ENCODE results near the gene PBOV1. TPM values are rescaled to one million over a fixed set of nuclear protein-coding genes. Genes with fewer than 3 reads are reported as not detected.
"Not testable (repeated sequence)": the region's sequence is repeated elsewhere in the genome, so short reads cannot be mapped to it uniquely, and the experiment has no call there.

PBOV1 gene
- total RNA-seq, 1 donor from 2014 or later, result not detected

DNA sequence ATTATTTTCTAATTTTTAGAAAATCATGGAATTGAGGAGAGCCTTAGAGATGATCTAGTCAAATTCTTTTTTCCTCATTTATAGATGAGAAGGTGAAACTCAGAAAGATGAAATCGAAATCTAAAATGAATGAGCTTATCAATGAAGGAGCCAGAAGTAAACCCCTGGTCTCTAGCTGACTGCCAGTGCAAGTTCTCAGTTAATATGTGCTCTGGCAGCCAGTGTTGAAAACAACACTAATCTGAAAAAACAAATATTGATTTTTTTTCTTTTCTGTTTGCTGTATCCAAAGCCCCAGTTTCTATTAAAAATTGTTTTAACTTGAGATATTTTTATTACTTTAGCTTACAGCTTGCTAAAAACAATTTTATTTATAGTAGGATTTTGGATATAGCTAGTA, 21.5 kb upstream of the PBOV1 start:
- DNase-seq (ENCODE audit: low spot score in 2 of 2) (no peak), FAIRE-seq (no peak)

DNA sequence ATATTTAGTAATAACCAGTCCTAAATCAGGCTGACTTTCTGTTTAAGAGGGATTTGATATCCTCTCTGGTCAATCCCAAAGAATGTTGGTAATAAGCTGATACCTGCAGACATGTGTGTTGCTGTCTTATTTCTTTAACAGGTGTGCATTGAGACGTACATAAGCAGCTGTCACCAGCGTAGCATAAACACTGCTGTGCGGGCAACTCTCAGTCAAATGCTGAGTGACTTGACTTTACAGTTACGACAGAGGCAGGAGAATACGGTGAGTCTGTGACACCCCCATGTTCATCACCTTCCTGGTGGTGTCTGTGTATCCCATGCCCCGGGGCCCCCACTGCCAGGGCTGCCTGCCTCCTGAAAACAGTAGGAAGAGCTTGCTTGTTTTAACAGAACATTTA, 20.1 kb upstream of the PBOV1 start:
- FAIRE-seq (no peak), DNase-seq (ENCODE audit: low spot score in 2 of 2) (no peak)

DNA sequence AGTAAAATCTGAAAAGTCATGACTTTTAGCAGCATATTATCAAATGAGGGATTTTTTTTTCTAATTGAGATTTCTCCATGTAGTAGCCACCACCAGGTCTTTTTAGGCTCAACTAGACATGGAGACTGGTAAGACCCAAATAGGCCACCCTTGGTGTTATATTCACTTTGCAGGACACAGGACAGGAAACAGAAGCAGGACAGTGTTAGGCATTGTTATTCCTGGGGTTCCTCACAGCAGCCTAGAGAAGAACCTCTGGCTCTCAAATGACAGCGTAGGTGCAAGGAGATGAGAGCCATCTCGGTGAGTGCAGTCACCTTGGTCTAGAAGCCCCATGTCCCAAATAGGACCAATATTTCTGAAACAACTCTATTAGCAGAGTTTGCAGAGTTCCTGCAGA, 19.2 kb upstream of the PBOV1 start:
- FAIRE-seq (no peak), DNase-seq (ENCODE audit: low spot score in 2 of 2) (no peak)

DNA sequence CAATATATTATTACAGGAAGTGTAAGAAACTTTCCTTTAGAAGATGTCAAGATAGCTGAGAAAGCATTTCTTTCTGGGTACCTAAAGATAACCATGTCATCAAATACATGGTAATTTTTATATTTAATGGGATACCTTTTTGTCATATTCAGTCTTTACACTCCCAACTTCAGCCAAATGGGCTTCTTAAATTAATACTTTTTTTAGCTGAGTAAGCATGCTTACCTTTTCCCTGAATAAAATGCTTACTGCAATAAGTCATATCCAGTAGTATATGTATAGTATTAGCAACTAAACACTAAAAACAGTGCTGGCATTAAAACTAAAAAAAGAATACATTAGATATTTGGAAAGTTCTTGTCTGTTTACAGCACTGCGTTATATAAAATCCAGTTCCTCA, 17.4 kb upstream of the PBOV1 start:
- DNase-seq (ENCODE audit: low spot score in 2 of 2) (no peak), FAIRE-seq (no peak)

DNA sequence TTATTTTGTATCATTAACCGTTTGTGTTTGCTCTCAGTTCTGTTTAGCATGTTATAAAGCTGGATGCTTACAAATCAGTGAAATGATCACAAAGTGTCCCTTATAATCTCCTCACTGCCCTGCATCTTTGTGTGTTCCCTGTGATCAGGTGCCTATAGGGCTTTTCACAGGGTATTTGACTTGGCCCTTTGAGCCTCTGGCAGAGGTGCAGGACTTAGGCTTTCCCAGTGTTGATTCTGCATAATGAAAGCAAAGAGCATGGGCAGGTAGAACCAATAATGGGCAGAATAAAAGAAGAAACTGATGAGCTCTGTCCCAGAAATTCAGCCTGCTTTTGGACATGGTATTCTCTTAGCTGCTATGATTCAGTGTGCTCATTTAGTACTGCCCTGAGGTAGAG, 16.9 kb upstream of the PBOV1 start:
- DNase-seq (ENCODE audit: low spot score in 2 of 2) (no peak), FAIRE-seq (no peak)

DNA sequence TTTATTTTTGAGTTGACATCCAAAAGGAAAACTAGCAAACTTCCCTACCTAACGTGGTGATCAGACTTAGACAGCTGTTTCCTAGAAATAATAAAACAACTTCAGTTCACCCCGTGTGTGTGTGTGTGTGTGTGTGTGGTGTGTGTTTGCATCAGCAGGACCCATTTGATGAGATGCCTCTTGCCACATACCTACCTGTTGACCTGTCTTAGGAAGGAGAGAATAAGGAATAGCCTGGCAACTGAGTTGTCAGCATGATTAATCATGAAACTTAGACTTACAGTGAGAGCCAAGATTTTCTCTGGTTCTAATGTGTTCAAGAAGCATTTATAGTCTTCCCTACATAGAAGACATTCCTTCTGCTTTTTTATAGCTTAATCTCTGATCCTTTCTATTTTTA, 16.1 kb upstream of the PBOV1 start:
- DNase-seq (ENCODE audit: low spot score in 2 of 2) (no peak), FAIRE-seq (no peak)

DNA sequence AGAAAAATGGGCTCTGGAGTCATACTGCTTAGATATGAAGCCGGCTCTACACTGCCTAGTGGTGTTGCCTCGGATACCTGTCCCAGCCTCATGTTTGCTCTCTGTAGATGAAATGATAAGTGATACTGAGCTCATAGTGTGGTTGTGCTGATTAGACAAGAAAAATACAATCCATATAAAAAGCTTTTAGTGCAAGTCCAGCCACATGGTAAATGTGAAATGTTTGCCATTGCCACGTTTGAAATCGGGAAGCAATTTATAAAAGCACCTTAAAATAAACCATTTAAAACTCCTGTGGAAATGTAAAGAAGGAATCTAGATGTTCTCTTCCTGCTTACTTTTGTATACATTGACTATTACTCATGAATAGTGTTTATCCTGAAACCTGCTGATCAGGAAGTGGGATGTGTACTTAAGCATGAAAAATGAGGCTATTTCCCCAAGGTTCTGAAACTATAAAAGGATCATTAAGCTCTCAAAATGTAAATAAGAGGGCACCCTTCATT, 13.1 kb upstream of the PBOV1 start:
- DNase-seq (ENCODE audit: low spot score in 2 of 2) (no peak), FAIRE-seq (no peak)

DNA sequence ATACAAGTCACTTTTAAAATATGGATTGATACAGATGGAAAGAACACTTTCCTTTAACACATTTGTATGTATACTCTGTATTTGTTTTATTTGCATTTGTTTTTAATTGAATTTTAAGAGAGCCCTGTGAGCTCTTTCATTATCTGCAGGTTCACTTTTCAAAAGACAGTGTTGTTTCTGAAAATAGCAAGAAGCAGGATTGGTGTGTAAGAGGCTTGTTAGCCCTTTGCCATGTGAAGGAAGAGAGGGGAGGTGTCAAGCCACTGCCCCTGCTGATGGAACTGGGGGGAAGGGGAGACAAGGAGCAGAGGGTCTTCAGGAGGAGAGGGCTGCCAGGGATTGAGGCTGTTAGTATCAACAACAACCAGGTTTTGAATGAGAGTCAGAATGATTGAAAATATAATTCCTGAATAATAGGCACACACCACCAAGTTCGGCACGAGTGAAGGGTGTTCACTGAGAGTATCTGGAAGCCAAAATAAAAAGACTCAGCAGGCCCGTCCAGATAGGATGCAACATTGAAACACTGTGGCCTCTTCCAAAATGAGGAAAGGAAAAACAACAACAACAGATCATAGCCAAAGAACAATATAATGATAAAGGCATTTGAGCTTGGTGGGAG, 12.6 kb upstream of the PBOV1 start:
- DNase-seq (ENCODE audit: low spot score in 2 of 2), result no peak
- no peak for FAIRE-seq

DNA sequence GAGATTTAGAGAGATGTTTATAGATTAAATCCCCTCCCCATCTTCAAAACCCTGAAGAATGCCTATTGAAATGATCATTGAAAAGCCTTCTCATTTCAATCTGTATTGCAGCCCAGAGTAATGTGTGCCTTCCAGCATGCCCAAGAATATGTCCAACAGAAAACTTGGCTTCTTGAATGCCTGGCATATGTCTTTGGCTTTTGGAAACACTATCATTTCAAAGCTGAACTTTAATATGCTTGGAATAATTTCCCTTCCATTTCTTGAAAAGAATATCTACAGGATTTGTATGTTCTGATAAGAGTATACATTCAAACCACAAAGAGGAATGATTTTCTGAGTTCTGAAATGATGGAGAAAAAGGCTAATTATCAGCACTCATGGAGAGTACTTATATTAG, 11.9 kb upstream of the PBOV1 start:
- FAIRE-seq (no peak), DNase-seq (ENCODE audit: low spot score in 2 of 2) (no peak)

DNA sequence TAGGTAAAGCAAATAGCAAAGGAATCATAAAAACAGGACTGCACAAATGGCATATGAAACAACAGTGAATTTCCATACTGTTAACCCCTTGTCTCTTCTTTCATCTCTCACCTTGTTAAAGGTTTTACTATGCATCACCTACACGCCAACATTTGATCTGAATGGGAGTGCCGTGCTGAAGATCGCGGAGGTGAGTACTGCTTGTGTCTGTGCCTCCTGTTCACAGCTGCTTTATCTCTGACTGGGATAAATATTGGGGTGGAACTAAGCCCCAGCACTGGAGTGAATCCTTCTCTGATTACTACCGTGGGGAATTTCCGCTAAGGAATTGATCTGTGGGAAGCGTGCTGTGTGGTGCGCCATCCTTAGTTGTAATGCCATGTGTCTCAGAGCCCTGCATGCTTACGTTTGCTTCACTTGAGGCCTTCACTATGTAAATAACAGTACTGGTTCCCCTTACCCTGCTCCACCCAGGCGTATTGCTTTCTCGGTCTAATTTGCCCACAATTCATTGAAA, 11.4 kb upstream of the PBOV1 start:
- DNase-seq (ENCODE audit: low spot score in 2 of 2), result no peak
- no peak for FAIRE-seq

DNA sequence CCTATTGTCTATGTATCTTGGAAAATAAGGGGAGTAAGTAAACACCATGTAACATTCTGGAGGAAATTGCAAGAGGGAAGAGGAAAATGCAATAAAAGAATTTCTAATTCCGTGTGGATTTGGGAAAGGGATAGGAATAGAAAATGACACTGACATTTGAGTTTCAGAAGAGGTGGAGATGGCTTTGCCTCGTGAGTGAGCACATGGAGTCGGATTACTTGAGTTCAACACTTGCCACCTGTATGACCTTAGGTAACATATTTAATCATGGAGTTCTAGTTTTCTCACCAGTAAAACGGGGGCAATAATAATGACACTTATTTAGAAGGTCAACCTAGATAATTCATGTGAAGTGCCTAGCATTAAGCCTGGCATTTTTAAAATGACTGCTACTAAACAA, 10.8 kb upstream of the PBOV1 start:
- DNase-seq (ENCODE audit: low spot score in 2 of 2) (no peak), FAIRE-seq (no peak)

DNA sequence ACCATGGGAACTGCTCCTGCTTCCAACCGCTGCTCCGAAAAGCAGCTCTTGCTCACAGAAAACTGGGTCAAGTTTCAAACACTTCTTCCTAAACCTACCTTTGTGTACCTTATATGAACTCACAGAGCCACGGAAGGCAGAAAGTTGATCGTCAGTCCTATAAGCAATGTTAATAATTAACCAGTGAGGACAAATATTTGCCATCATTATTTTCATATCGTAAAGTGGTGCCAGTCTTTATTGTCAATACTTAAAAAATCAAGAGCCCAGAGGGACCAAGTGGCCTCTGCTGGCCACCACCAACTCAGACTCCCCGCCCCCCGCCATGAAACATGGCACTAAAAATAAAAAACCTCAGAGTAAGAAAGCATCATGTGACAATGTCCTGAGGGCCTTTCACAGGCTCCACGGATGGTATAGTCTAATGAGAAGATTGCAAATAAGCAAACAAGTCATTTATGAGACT, 9.1 kb upstream of the PBOV1 start:
- no peak for DNase-seq (ENCODE audit: low spot score in 2 of 2)
- no peak for FAIRE-seq

DNA sequence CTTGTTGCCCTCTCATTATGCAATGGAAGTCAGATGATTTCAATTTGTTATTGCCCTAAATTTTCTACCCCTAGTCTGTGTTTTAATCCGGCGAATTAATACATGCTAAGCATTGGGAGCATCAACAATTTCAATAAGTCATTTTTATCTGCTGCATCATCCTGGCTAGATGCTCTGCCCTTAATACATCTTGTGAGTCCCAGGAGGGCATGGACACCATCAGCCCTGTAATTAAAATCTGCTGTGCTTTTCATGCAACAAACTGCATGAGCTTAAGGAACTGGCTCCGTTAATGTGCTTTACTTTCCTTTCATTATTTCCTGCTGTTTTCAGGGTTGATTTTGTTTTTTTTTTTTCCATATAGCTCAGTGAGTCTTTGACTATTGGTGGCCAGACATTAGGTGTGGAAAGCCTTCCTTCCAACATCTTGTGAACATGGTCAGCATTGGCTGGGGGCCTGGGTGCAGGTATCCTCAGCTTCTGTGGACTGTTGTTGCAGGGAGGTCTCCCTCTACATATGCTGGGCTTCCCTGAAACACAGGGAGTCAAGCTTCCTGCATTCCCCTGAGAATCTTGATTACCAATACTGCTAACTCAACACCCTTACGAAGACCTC, 8.5 kb upstream of the PBOV1 start:
- DNase-seq (ENCODE audit: low spot score in 2 of 2) (no peak), FAIRE-seq (no peak)

DNA sequence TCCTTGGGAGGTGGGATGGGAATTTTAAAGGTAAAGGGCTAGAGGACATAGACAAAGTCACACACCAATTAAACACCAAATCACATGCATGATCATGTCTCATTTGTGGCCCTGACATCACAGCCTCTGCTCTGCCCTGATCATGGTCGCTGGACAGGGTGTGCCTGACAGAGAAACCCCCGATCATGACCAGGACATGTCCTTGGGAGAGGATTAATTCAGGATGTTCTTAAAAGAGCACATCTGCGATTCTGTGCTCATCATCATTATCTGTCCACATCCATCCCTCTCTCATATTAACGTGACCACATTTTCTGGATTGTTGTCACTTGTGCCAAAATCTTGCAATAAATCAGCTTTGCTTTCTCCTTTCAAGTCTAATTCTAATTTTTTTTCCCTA, 7.7 kb upstream of the PBOV1 start:
- no peak for FAIRE-seq
- no peak for DNase-seq (ENCODE audit: low spot score in 2 of 2)

DNA sequence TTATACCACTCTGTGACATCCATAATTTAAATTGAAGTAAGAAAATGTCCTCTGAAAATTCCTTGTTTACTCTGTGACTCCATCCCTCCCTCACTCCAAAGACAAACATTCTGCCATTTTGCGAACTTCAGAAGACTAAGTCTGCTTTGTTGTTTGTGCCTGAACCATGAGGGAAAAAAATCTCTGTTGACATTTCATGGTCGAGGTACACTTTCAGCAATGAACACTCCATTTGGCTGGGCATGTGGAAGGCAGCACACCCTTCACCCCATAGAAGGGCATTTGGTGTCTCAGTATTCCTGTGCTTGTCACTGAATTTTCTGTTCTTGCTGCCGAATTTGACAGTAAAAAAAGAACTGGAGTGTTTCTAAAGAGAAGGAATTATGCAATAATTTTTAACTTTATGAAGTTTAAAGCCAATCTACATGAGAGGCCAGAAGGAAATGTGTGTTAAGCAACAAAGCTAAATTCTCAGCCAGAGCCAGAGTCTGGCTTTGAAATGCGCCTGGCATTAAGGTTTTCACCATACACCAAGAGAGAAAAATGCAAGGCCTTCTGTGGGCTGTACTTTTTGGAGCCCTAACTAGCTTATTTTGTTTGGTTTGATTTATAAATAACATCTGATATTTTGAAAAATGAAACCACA, 4.7 kb upstream of the PBOV1 start:
- FAIRE-seq (no peak), DNase-seq (ENCODE audit: low spot score in 2 of 2) (no peak)

DNA sequence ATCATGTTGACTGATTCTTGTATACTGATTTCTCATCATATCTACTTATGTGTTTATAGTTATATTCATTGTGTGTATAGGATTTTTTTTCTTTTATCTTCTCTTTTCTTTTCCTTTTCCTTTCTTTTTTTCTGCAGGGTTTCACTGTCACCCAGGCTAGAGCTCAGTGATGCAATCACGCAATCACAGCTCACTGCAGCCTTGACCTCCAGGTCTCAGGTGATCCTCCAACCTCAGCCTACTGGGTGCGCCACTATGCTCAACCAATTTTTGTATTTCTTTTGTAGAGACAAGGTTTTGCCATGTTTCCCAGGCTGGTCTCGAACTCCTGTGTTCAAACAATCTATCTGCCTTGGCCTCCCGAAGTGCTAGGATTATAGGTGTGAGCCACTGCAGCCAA, 1.6 kb upstream of the PBOV1 start:
- FAIRE-seq (no peak), DNase-seq (ENCODE audit: low spot score in 2 of 2) (no peak)

DNA sequence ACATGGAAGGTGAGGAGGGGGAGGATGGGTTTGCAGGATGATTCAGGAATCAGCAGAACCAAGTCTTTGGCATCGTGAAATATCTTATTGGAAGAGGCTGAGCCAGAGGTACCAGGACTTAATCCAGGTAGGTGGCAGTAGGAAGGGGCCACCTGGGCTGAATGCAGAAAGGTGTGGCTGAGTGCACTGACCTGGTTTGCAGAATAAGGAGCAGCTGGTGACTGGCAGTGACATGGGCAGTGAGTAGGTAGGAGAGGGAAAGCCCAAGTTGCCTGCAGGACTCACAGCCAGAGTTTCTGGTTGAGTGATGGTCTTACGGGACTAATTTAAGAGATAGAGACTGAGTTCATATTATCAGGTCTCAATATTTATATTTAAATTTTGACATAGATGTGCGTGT, 1.1 kb upstream of the PBOV1 start:
- DNase-seq (ENCODE audit: low spot score in 2 of 2) (no peak), FAIRE-seq (no peak)

DNA sequence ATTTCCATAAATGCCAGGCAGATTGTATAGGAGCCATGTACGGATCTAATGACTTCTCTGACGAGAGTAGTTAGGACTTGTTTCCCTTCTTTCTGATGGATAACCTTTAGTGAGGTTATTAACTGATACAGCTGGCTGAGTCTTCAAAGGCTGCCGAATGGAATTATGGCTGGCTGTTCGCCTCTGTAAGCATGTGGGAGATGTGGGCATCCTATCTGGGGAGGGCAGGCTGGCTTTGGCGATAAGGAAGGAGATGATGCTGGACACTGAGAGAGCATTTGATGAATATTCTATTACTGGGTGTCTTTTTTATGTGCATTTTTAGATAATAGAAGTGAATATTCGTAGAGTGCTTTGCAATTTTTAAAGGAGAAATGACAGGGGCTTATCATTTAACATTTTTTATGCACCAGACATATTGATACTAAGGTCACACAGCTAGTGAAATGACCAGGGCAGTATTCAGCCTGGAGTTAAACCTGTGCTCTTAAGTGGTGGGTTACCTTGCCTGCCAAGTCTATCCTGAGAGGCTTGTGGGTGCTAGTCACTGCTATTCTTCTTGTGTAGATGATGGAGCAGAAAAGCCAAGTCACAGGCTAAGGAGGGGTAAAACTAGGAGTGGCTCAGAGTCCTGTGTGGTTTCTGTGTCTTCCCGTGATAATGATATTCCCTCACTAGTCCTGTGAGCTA, 3.1 kb downstream of the PBOV1 start:
- DNase-seq (ENCODE audit: low spot score in 2 of 2) (no peak), FAIRE-seq (no peak)

DNA sequence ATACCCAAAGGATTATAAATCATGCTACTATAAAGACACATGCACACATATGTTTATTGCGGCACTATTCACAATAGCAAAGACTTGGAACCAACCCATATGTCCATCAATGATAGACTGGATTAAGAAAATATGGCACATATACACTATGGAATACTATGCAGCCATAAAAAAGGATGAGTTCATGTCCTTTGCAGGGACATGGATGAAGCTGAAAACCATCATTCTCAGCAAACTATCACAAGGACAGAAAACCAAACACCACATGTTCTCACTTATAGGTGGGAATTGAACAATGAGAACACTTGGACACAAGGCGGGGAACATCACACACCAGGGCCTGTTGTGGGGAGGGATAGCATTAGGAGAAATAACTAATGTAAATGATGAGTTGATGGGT, 5.8 kb downstream of the PBOV1 start:
- not testable (repeated sequence) for FAIRE-seq; DNase-seq (ENCODE audit: low spot score in 2 of 2)

DNA sequence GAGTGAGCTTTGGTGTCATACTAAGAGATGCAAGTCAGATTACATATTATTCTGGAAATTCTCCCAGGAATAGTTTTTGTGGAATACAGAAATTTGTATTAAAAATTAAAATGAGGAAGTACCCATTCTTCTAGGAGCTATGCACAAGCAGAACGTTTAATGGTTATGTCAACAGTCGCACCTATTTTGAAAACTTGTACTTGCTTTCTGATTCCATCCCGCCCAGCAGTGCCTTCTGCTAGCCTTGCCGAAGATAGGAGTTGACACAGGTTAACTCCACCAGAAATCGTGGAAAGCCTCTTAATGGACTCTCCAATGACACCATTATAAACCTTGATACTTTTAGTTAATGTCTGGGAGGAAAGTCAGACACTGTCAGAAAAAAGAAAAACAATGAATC, 6.7 kb downstream of the PBOV1 start:
- FAIRE-seq (no peak), DNase-seq (ENCODE audit: low spot score in 2 of 2) (no peak)

DNA sequence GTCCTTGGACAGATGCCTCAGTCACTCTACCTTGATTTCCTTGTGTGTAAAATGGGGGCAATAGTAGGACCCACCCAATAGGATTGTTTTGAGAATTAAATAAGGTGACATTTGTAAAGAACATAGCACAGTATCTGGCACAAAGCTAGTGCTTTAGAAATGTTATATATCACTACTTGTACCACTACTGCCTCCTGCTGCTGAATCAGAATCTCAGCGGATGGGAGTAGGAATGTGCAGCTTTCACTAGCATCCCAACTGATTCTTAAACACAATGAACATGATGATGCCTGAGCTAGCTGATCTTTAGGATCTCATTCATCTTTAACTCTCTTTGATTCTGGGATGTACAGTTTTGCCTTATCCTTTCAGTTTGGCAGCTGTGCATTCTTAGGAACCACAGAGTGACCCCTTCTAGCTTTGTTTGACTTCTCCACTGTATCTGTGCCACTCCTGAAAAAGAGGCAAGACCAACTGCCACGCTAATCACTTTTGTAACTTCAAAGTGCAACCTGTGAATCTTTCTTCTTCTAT, 7.2 kb downstream of the PBOV1 start:
- FAIRE-seq (peak; percentile 23), DNase-seq (ENCODE audit: low spot score in 2 of 2) (peak in 1 of 2 donors; percentile 6)
